Left lung (tissue), 10 donors: ENCODE results near the gene CALHM6. TPM values are rescaled to one million over a fixed set of nuclear protein-coding genes. Genes with fewer than 3 reads are reported as not detected.

Experiments used
- ATAC-seq: fragments of 200-7000 bp; cut with Tn5 transposase; one replicate; pipeline ENCODE4 v1.9.1; 2020; ENCODE audit warnings: moderate library complexity
- DNase-seq, 4 donors: peaks; one replicate each; pipeline ENCODE4 v3.0.0-alpha.2; 2013 to 2020
- H3K27ac ChIP-seq, 2 donors: fragments of 200-600 bp; sonication (generic) in 1 of 2; one replicate each; pipeline versions ENCODE4 v1.5.0 to v1.8.0; 2020 to 2021
- H3K27me3 ChIP-seq, 2 donors: fragments of 200-600 bp; sonication (generic) in 1 of 2; one replicate each; pipeline versions ENCODE4 v1.5.0 to v1.8.0; 2020 to 2021
- H3K36me3 ChIP-seq, 2 donors: fragments of 200-600 bp; sonication (generic) in 1 of 2; one replicate each; pipeline versions ENCODE4 v1.5.0 to v1.8.0; 2020 to 2021
- H3K4me1 ChIP-seq, 2 donors: fragments of 200-600 bp; one replicate each; pipeline ENCODE4 v1.8.0; 2021
- H3K4me3 ChIP-seq, 2 donors: fragments of 200-600 bp; sonication (generic) in 1 of 2; one replicate each; pipeline versions ENCODE4 v1.5.0 to v1.8.0; 2020 to 2021; ENCODE audit warnings: mild to moderate bottlenecking in 1 of 2
- H3K9me3 ChIP-seq, 2 donors: fragments of 200-600 bp; sonication (generic) in 1 of 2; one replicate each; pipeline versions ENCODE4 v1.5.0 to v1.8.0; 2020 to 2021
- intact Hi-C, 2 donors: fragments of 100-400 bp; cut with DNase I; formaldehyde crosslinking; loops; one replicate each; pipeline versions ENCODE4 v1.11.2 to v1.14.2; 2022
- polyA plus RNA-seq, 6 donors: library from polyadenylated mRNA; unstranded; fragments of 120-200 nt; gene quantifications; one replicate each; pipeline ENCODE4 v1.2.1, GENCODE V29; 2013; ENCODE audit not compliant: insufficient read length in 6 of 6
- total RNA-seq, 2 donors: library from RNA; stranded (reverse); fragmentation: NEBNext Ultra II Directional; extraction: Animal tissue kit (Norgen Biotek cat#: 25700); gene quantifications; one replicate each; pipeline ENCODE4 v1.2.1, GENCODE V29; 2021
- TF ChIP-seq, protein P1 (sequence below), 2 donors: fragments of 200-600 bp; sonication (generic) in 1 of 2; IDR thresholded peaks; one replicate each; pipeline versions ENCODE4 v1.5.0 to v1.8.0; 2021; ENCODE audit warnings: antibody characterized with exemption in 2 of 2
- donor health status: DM: no; HTN: yes; CAD: no.
- donor health status: DM: no; HTN: no; CAD: no.

CALHM6 gene
- total and polyA plus RNA-seq, 8 donors: 2.1 to 9.1 (median 6.1) TPM

DNA sequence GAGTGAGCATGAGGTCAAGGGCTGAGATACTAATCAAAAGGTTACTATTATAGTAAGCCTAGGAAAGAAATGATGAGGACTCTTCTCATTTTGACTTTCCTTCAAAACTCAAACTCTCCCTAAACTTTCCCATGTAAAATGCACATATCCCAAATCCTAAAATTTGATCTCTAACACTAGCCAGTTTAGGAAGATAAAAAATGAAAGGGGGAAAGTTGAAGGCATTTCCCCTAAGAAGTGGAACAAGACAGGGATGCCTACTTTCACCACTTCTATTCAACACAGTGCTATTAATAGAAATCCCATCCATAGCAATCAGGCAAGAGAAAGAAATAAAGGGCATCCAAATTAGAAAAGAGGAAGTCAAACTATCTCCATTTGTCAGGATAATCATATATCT is 47.4 kb downstream of the CALHM6 start:
- H3K4me1 ChIP-seq: no peaks in the 10 kb centered on the region
- intact Hi-C loops: no loop called here
- ATAC-seq: no peak
- H3K36me3 ChIP-seq: no peaks in the 10 kb centered on the region
- no peaks in the 10 kb centered on the region for H3K27me3 ChIP-seq
- TF ChIP-seq, protein P1, sequence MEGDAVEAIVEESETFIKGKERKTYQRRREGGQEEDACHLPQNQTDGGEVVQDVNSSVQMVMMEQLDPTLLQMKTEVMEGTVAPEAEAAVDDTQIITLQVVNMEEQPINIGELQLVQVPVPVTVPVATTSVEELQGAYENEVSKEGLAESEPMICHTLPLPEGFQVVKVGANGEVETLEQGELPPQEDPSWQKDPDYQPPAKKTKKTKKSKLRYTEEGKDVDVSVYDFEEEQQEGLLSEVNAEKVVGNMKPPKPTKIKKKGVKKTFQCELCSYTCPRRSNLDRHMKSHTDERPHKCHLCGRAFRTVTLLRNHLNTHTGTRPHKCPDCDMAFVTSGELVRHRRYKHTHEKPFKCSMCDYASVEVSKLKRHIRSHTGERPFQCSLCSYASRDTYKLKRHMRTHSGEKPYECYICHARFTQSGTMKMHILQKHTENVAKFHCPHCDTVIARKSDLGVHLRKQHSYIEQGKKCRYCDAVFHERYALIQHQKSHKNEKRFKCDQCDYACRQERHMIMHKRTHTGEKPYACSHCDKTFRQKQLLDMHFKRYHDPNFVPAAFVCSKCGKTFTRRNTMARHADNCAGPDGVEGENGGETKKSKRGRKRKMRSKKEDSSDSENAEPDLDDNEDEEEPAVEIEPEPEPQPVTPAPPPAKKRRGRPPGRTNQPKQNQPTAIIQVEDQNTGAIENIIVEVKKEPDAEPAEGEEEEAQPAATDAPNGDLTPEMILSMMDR (IDR thresholded peaks at IDR 0.05): no peak
- no peak for DNase-seq
- peaks cover 0 to 8% of the 10 kb centered on the region in 2 donors for H3K9me3 ChIP-seq
- H3K4me3 ChIP-seq: no peak overlapping the region
- H3K27ac ChIP-seq: no peak overlapping the region

DNA sequence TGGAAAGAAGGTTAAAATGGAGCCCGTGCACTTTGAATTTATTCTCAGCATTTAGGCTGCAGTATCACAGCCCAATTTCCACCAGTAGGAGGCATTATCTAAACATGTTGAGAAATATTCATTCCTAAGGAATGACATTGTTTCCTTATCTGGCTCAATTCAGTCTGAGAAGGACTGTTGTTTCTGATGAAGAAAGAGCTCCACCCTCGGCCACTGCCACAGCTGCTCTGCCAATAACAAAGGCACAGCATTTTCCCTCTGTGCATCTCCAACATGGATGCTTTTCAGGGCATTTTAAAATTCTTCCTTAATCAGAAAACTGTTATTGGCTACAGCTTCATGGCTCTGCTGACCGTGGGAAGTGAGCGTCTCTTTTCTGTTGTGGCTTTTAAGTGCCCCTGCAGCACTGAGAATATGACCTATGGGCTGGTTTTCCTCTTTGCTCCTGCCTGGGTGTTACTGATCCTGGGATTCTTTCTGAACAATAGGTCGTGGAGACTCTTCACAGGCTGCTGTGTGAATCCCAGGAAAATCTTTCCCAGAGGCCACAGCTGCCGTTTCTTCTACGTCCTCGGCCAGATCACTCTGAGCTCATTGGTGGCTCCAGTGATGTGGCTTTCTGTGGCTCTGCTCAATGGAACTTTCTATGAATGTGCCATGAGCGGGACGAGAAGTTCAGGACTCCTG is 50.4 kb downstream of the CALHM6 start, which contains the start of gene CALHM5:
Gene CALHM5 (plus strand): TSS at position 216 of the 687 bp plus-strand sequence. CDS start 58 bp downstream, at position 274.
- Histone ChIP-seq H3K4me1 (peaks cover 0 to 2% of the 10 kb centered on the region in 2 donors), H3K9me3 (peaks cover 0 to 8% of the 10 kb centered on the region in 2 donors), H3K36me3 (no peaks in the 10 kb centered on the region), H3K27ac (peak within 1 kb of the TSS; percentile 57 to 82), H3K27me3 (no peaks in the 10 kb centered on the region), H3K4me3 (peak within 1 kb of the TSS; percentile 7 to 20)
- TF ChIP-seq, protein P1 (IDR thresholded peaks at IDR 0.05): peak; percentile 46 to 64
- ATAC-seq (peak; percentile 95), DNase-seq (peak in 2 of 4 donors; percentile 37 to 65)
- intact Hi-C loops: no loop called here

DNA sequence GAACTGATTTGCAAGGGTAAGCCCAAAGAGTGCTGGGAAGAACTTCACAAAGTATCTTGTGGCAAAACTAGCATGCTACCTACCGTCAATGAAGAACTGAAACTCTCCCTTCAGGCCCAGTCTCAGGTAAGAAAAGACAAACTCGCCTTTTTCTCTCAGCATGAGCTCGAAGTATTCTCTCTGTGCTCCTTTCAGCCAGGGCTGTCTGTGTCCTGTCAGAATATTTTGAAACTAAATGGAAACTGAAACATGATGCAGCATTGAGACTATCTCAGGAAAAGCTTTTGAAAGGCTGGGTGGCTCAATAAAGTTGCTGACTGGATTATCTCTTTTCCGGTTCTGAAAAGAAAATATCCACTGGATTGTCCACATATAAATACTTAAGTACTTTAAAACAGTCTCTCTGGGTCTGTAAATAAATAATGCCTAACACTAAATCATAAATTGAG is 51.0 kb downstream of the CALHM6 start:
- Histone ChIP-seq H3K9me3 (peaks cover 0 to 8% of the 10 kb centered on the region in 2 donors), H3K4me1 (peaks cover 0 to 2% of the 10 kb centered on the region in 2 donors), H3K27me3 (no peaks in the 10 kb centered on the region), H3K36me3 (no peaks in the 10 kb centered on the region), H3K27ac (peak overlapping the region; percentile 57 to 82), H3K4me3 (peak overlapping the region; percentile 7 to 20)
- DNase-seq (no peak), ATAC-seq (peak; percentile 28)
- intact Hi-C loops: no loop called here
- TF ChIP-seq, protein P1 (IDR thresholded peaks at IDR 0.05): no peak

- Histone ChIP-seq H3K9me3 (peaks cover 0 to 8% of the 10 kb centered on the region in 2 donors), H3K36me3 (no peaks in the 10 kb centered on the region), H3K4me3 (peak overlapping the region in 1 of 2 donors; percentile 20), H3K27me3 (no peaks in the 10 kb centered on the region), H3K27ac (peak overlapping the region in 1 of 2 donors; percentile 57), H3K4me1 (peaks cover 0 to 2% of the 10 kb centered on the region in 2 donors)
- DNase-seq (no peak), ATAC-seq (no peak)
- intact Hi-C loops: no loop called here
- TF ChIP-seq, protein P1 (IDR thresholded peaks at IDR 0.05): no peak
Measured at GRCh38 chr6:116512734-116513133, 51.6 kb downstream of the CALHM6 start.

Other genes starting within 250 kb of the CALHM6 start
- gene TSPYL4, start 207.3 kb upstream of the CALHM6 start, total RNA-seq: 10 to 100 TPM; 10.2 to 17.6 TPM
- gene TSPYL4, start 207.3 kb upstream of the CALHM6 start, polyA plus RNA-seq: 10 to 100 TPM; 47.7 to 53.8 (median 51.0) TPM
- 10 to 100 TPM; 61.9 to 89.3 TPM for gene TSPYL1, start 181.4 kb upstream of the CALHM6 start, total RNA-seq
- gene TSPYL1, start 181.4 kb upstream of the CALHM6 start, polyA plus RNA-seq: 100 to 1,000 TPM in 1 of 6 donors, 10 to 100 TPM in 5; 65.6 to 100 (median 81.5) TPM
- 10 to 100 TPM; 39.7 to 85.6 TPM for gene DSE, start 90.4 kb upstream of the CALHM6 start, total RNA-seq
- gene DSE, start 90.4 kb upstream of the CALHM6 start, polyA plus RNA-seq: 10 to 100 TPM; 45.1 to 55.1 (median 51.0) TPM
- gene CALHM5, start 50.3 kb downstream of the CALHM6 start, total RNA-seq: 1 to 10 TPM; 2.3 to 2.9 TPM
- 1 to 10 TPM; 4.8 to 6.7 (median 5.7) TPM for gene CALHM5, start 50.3 kb downstream of the CALHM6 start, polyA plus RNA-seq
- under 1 TPM; 0.12 to 0.13 TPM for gene TRAPPC3L, start 84.3 kb downstream of the CALHM6 start, total RNA-seq
- under 1 TPM; 0.32 to 0.99 (median 0.43) TPM for gene TRAPPC3L, start 84.3 kb downstream of the CALHM6 start, polyA plus RNA-seq
- gene CALHM4, start 92.4 kb downstream of the CALHM6 start, total RNA-seq: not detected
- not detected for gene CALHM4, start 92.4 kb downstream of the CALHM6 start, polyA plus RNA-seq
- gene RWDD1, start 110.1 kb downstream of the CALHM6 start, total RNA-seq: 10 to 100 TPM; 37.0 to 41.1 TPM
- 10 to 100 TPM; 66.5 to 92.4 (median 84.0) TPM for gene RWDD1, start 110.1 kb downstream of the CALHM6 start, polyA plus RNA-seq
- gene RSPH4A, start 155.1 kb downstream of the CALHM6 start, total RNA-seq: 1 to 10 TPM in 1 of 2 donors, under 1 TPM in 1; 0.15 to 5.1 TPM
- 10 to 100 TPM in 2 of 6 donors, 1 to 10 TPM in 4; 5.1 to 11.3 (median 8.4) TPM for gene RSPH4A, start 155.1 kb downstream of the CALHM6 start, polyA plus RNA-seq
- gene ZUP1, start 207.4 kb downstream of the CALHM6 start, total RNA-seq: 10 to 100 TPM in 1 of 2 donors, 1 to 10 TPM in 1; 8.2 to 12.4 TPM
- gene ZUP1, start 207.4 kb downstream of the CALHM6 start, polyA plus RNA-seq: 10 to 100 TPM; 13.4 to 18.0 (median 15.9) TPM
- gene KPNA5, start 219.8 kb downstream of the CALHM6 start, total RNA-seq: 10 to 100 TPM; 10.2 to 11.8 TPM
- 10 to 100 TPM; 24.7 to 31.1 (median 27.1) TPM for gene KPNA5, start 219.8 kb downstream of the CALHM6 start, polyA plus RNA-seq